ENCODE measurements around the gene ASB14. TPM values are rescaled to one million over a fixed set of nuclear protein-coding genes. Genes with fewer than 3 reads are reported as not detected.

Gene ASB14
- total RNA-seq, 1 donor from 2014 or later, result not detected

DNA sequence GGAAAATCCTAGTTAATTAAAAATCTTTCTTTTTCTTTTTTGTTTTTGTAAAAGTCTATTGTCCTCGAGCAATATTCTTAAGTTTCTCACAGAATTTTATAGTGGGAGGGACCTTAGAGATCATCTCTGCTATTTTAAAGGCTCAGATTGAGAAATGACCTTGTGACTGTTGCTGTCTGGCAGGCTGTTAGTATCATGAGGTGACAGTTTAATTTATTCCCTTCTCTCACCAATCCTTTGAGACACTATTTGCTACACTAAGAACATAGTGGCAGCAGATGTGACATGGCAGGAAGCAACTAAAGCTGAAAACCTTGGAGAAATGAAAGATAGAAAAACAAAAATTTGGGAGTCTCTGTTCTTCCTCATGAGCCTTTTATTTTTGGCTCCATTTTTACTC is 40.1 kb downstream of the ASB14 start:
- no peaks in the 10 kb centered on the region for H3K27me3 ChIP-seq
- H3K9me3 ChIP-seq (ENCODE audit: low read depth), result no peaks in the 10 kb centered on the region
- no peaks in the 10 kb centered on the region for H3K4me1 Mint-ChIP-seq
- peaks cover 13% of the 10 kb centered on the region for H3K36me3 ChIP-seq
- no peak overlapping the region for H3K4me3 ChIP-seq
- H3K4me2 ChIP-seq, result no peak overlapping the region
- H3K79me2 ChIP-seq (ENCODE audit: low read depth), result no peaks in the 10 kb centered on the region
- peaks cover 9% of the 10 kb centered on the region for H3F3A ChIP-seq (ENCODE audit: low read depth)
- no peak overlapping the region for H3K9ac ChIP-seq
- no peak overlapping the region for H2AFZ ChIP-seq (replicated peaks)
- no peak overlapping the region for H3K27ac Mint-ChIP-seq
- H3K27ac ChIP-seq, result no peak overlapping the region
- H3K4me1 ChIP-seq, result no peaks in the 10 kb centered on the region
- TF ChIP-seq EZH2 (IDR thresholded peaks at IDR 0.05), result no peak
- TF ChIP-seq, protein P1, sequence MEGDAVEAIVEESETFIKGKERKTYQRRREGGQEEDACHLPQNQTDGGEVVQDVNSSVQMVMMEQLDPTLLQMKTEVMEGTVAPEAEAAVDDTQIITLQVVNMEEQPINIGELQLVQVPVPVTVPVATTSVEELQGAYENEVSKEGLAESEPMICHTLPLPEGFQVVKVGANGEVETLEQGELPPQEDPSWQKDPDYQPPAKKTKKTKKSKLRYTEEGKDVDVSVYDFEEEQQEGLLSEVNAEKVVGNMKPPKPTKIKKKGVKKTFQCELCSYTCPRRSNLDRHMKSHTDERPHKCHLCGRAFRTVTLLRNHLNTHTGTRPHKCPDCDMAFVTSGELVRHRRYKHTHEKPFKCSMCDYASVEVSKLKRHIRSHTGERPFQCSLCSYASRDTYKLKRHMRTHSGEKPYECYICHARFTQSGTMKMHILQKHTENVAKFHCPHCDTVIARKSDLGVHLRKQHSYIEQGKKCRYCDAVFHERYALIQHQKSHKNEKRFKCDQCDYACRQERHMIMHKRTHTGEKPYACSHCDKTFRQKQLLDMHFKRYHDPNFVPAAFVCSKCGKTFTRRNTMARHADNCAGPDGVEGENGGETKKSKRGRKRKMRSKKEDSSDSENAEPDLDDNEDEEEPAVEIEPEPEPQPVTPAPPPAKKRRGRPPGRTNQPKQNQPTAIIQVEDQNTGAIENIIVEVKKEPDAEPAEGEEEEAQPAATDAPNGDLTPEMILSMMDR (IDR thresholded peaks at IDR 0.05), result no peak
- no peak for TF ChIP-seq EZH2phosphoT487 (IDR thresholded peaks at IDR 0.05)
- H3K36me3 Mint-ChIP-seq, result peaks cover 9% of the 10 kb centered on the region
- H3K4me3 Mint-ChIP-seq, result no peak overlapping the region
- no peak for DNase-seq (ENCODE audit: low spot score)
- H3K27me3 Mint-ChIP-seq (ENCODE audit: insufficient read depth, low read depth), result no peaks in the 10 kb centered on the region
- no peaks in the 10 kb centered on the region for H3K9me3 Mint-ChIP-seq
- H4K20me1 ChIP-seq (ENCODE audit: low read depth), result no peaks in the 10 kb centered on the region

DNA sequence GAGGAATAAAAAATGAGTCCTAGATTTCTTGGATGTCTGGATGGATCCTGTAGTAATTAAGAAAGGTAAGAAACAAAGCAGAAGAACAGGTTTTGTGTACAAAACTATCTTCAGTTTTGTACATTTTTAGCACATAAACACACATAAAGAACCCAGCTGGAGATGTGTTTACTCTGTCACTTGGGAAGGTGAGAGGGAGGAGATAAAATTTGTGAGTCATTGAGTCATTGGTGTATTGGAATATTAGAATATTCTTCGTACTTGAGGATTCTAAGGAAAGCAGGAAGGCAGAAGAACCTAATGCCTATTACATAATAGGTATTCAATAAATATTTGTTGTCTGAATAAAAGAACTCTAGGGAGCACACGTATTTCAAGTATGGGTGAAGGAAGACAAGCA is 47.5 kb downstream of the ASB14 start:
- no peaks in the 10 kb centered on the region for H3K9me3 ChIP-seq (ENCODE audit: low read depth)
- H3K4me3 ChIP-seq, result no peak overlapping the region
- no peak overlapping the region for H2AFZ ChIP-seq (replicated peaks)
- no peaks in the 10 kb centered on the region for H4K20me1 ChIP-seq (ENCODE audit: low read depth)
- H3K4me2 ChIP-seq, result no peak overlapping the region
- no peaks in the 10 kb centered on the region for H3K79me2 ChIP-seq (ENCODE audit: low read depth)
- no peaks in the 10 kb centered on the region for H3K4me1 ChIP-seq
- DNase-seq (ENCODE audit: low spot score), result no peak
- peaks cover 25% of the 10 kb centered on the region for H3K36me3 Mint-ChIP-seq
- H3K9me3 Mint-ChIP-seq, result no peaks in the 10 kb centered on the region
- H3K4me1 Mint-ChIP-seq, result no peaks in the 10 kb centered on the region
- H3F3A ChIP-seq (ENCODE audit: low read depth), result no peaks in the 10 kb centered on the region
- H3K27me3 ChIP-seq, result no peaks in the 10 kb centered on the region
- no peak overlapping the region for H3K27ac ChIP-seq
- H3K27me3 Mint-ChIP-seq (ENCODE audit: insufficient read depth, low read depth), result no peaks in the 10 kb centered on the region
- no peak overlapping the region for H3K27ac Mint-ChIP-seq
- H3K36me3 ChIP-seq, result peaks cover 17% of the 10 kb centered on the region
- no peak overlapping the region for H3K9ac ChIP-seq
- no peak overlapping the region for H3K4me3 Mint-ChIP-seq
- TF ChIP-seq, protein P1 (IDR thresholded peaks at IDR 0.05), result no peak
- TF ChIP-seq EZH2 (IDR thresholded peaks at IDR 0.05) (no peak), EZH2phosphoT487 (IDR thresholded peaks at IDR 0.05) (no peak)

DNA sequence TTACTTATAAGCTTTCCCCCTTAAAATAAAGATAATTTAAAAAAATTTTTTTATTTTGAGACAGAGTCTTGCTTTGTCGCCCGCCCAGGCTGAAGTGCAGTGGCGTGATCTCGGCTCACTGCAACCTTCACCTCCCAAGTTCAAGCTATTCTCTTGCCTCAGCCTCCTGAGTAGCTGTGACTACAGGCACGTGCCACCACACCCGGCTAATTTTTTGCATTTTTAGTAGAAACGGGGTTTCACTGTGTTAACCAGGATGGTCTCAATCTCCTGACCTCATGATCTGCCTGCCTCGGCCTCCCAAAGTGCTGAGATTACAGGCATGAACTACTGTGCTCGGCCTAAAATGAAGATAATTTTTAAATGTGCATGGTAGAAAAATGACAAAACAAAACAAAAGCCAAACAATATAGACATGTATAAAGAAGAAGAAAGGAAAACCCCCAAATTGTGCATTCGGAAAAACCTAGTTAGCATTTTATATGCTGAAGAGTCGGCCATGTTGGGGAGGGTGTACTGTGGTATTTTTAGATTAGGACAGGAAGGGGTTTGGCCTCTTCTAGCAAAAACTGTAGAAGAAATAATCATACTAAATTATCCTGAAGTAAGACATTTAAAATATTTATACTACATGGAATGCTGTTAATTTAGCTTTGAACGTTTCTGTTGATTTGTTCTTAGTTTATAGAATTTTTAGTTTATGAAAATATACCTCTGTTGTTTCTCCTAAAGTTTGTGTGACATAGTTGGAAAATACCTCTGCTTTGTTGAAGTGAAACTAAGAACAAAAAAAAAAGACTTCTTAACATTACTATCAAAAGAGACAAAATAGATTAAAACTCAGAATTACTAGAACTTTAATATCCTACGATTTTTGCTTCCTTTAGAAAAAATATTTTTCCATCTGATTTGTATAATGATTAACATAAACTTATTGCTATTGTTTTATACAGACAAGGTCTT is 57.6 kb downstream of the ASB14 start:
- Histone ChIP-seq H3K27ac (no peak overlapping the region), H4K20me1 (ENCODE audit: low read depth) (peaks cover 2% of the 10 kb centered on the region), H3K9me3 (ENCODE audit: low read depth) (no peaks in the 10 kb centered on the region), H3K27me3 (no peaks in the 10 kb centered on the region), H3K4me3 (no peak overlapping the region), H2AFZ (replicated peaks) (no peak overlapping the region), H3K4me1 (no peaks in the 10 kb centered on the region), H3K79me2 (ENCODE audit: low read depth) (peaks cover 30% of the 10 kb centered on the region), H3K4me2 (no peak overlapping the region), H3F3A (ENCODE audit: low read depth) (no peaks in the 10 kb centered on the region), H3K36me3 (peaks cover 7% of the 10 kb centered on the region), H3K9ac (no peak overlapping the region)
- Mint-ChIP-seq H3K36me3 (peaks cover 15% of the 10 kb centered on the region), H3K27ac (no peak overlapping the region), H3K4me3 (no peak overlapping the region), H3K27me3 (ENCODE audit: insufficient read depth, low read depth) (no peaks in the 10 kb centered on the region), H3K9me3 (no peaks in the 10 kb centered on the region), H3K4me1 (no peaks in the 10 kb centered on the region)
- DNase-seq (ENCODE audit: low spot score), result no peak
- TF ChIP-seq, protein P1 (IDR thresholded peaks at IDR 0.05), result no peak
- TF ChIP-seq EZH2phosphoT487 (IDR thresholded peaks at IDR 0.05), result no peak
- no peak for TF ChIP-seq EZH2 (IDR thresholded peaks at IDR 0.05)

Data from neural progenitor cell (in vitro differentiated cells).